ENCODE results near the gene SYNDIG1L.

Gene SYNDIG1L

DNA sequence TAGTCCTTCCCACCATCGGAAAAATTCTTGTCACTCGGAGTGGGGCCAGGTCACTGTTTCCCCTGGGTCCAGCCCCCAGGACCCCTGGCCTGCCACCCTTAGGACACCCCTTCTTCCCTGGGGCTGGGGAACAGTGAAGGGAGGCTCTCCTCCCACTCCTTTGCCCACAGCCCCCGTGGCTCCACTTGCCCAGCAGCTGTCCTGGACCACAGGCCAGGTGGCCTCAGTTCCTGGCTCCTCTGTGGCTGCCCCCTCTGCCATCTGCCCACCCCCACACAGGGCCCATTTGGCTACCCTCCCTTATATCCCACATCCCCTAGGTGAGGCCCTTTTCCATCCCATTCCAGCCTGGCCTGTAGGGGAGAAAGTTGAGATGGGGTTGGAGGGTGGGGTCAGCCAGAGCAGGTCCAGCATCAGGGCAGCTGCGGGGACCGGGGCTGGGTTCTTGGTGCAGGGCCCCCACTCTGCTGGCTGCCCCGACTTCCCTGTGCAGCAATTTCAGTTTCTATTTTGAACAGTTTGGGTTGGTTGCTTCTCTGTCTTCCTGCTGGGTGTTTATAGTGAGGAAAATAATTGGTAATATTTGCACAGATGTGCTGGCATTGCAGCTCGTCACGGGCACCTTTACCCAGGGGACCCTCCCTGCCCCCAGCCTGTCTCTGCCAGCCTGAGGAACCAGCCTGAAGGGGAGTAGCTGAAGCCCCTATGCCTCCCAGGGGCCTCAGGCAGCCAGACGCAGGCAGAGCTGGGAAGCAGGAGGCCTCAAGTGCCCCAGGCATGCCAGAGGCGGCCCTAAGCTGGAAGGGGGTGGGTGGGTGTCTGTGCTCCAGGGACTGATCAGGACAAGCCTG is 23.4 kb downstream of the SYNDIG1L start:
- TF ChIP-seq CTCF (conservative IDR thresholded peaks at IDR 0.05; ENCODE audit: low read depth): no peak
- POLR2A ChIA-PET (ENCODE audit: low non-redundant PET): no interaction called here
- CTCF ChIA-PET: no interaction called here
- no peak for DNase-seq (ENCODE audit: low spot score)
- no peak overlapping the region for H3K27ac ChIP-seq

DNA sequence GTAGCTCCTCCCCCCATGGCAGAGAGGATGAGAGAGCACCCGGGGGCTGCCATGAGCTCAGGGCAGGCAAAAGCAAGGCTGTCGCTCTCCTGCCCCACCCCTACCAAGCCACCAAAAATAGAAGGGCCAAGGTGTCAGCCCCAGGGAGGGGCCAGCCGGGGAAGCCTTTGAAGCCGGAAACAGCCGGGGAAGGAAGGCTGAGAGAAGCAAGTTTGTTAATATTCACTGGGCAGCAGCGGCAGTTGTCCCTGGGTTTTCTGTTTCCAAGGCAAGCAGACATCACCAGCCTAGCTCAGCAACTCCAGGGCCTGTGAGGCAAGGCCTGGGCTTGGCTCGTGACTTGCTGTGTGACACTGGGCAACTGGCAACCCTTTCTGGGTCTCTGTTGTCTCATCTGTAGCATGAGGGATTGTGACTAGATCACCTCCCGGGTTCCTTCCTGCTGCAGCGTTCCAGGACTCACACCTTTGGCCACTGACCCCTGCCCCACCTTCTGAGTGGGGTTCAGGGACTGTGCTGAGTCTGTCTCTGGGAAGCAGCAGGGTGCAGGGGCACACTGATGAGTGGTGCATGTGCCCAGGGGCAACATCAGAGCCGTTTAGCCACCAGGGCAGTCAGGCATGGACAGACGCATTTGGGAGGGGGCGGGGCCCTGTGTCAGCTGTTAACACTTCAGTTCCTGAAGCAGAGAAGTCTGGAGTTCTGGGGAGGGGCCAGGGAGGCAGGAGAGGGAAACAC is 24.3 kb downstream of the SYNDIG1L start:
- POLR2A ChIA-PET (ENCODE audit: low non-redundant PET): no interaction called here
- H3K27ac ChIP-seq: no peak overlapping the region
- CTCF ChIA-PET: no interaction called here
- TF ChIP-seq CTCF (conservative IDR thresholded peaks at IDR 0.05; ENCODE audit: low read depth): no peak
- no peak for DNase-seq (ENCODE audit: low spot score)

DNA sequence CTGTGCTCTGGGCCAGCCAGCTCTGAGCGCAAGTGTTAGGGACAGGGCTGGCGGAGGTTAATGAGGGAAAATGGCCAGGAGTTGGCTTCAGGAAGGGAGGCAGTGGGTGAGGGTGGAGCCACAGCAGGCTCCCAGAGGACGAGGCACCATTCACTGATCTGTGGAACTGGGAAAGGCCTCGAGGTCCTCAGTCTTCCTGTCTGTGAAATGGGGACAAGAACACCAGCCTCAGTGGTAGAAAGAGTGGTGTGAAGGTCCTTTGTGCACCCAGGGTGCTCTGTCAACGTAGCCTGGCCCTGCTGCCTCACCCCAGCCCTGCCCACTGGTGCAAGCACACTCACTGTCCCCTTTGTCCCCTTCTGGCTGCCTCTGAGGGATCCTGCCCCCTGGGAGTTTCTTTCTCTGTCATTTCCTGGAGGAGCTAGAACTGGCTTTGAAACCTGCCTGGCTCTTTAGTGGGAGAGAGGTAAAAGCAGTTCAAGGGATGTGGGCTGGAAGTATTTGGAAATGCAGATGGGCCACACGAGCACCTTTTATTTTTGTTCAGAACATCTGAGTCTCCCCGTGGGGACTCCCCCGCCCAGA is 25.0 kb downstream of the SYNDIG1L start:
- CTCF ChIA-PET: no interaction called here
- TF ChIP-seq CTCF (conservative IDR thresholded peaks at IDR 0.05; ENCODE audit: low read depth): no peak
- DNase-seq (ENCODE audit: low spot score): no peak
- H3K27ac ChIP-seq: no peak overlapping the region
- POLR2A ChIA-PET (ENCODE audit: low non-redundant PET): no interaction called here

DNA sequence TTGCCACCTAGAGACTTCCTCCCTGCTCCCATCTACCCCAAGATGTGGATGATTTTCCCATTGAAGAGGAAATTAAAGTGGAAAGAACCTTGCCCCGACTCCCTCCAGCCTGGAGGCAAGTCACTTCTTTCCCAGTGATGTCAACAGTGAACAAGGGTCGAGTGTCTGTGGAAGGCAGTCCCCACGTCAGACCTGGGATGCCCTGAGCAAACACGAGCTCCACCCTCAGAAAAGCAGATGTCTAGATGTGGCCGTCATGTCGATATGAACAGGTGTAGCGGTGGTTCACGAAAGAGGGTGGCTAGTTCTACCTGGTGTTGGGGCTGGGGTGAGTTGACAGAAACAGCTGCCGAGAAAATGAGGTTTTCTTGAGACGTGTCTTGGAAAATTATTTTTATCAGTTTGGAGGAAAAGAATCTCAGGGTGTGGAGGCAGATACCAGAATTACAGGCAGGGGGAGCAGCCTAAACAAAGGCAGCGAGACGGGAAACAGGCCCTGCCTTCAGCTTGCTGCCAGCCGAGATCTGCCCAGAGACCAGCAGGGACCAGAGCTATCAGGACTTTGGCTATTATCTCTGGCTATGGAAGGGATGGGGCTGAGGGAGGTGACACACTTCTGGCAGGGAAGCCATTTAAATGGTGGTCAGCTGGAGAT is 25.9 kb downstream of the SYNDIG1L start:
- CTCF ChIA-PET: interaction anchor here (0.7 kb wide), 2 partner anchors 364 to 400 kb away, joined by 3 to 6 read pairs; no protein-coding TSS in a partner anchor
- POLR2A ChIA-PET (ENCODE audit: low non-redundant PET): no interaction called here
- TF ChIP-seq CTCF (conservative IDR thresholded peaks at IDR 0.05; ENCODE audit: low read depth): no peak
- no peak overlapping the region for H3K27ac ChIP-seq
- no peak for DNase-seq (ENCODE audit: low spot score)

DNA sequence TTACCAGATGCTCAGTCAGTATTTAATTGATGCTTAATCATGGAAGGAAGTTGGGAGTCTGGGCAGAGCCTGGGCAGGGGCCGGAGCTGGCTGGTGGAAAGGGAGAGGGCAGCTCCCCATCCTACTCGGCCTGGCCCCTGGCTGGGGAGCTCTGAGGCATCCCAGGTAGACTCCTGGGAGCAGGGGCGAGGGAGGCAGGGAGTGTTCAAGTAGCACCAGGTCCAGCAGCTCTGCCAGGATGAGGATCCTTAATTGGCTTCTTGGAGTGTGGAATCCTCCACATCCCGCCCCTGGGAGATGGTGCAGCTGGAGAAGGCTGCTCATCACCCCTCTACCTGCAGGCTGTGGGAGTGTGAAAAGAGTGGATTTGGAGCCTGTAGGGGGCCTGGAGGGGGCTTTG is 30.9 kb downstream of the SYNDIG1L start:
- ChIA-PET POLR2A (ENCODE audit: low non-redundant PET) (no interaction called here), CTCF (interaction anchor here (0.6 kb wide), 1 partner anchor 284 kb away, joined by 7 read pairs; no protein-coding TSS in a partner anchor)
- no peak overlapping the region for H3K27ac ChIP-seq
- no peak for TF ChIP-seq CTCF (conservative IDR thresholded peaks at IDR 0.05; ENCODE audit: low read depth)
- no peak for DNase-seq (ENCODE audit: low spot score)

- DNase-seq (ENCODE audit: low spot score): no peak
- H3K27ac ChIP-seq: no peak overlapping the region
- ChIA-PET POLR2A (ENCODE audit: low non-redundant PET) (no interaction called here), CTCF (interaction anchor here (0.7 kb wide), 1 partner anchor 8 kb away, joined by 4 read pairs; no protein-coding TSS in a partner anchor)
- no peak for TF ChIP-seq CTCF (conservative IDR thresholded peaks at IDR 0.05; ENCODE audit: low read depth)
These were observed 31.5 kb downstream of the SYNDIG1L start for GRCh38 chr14:74394549-74394948.

Data from RWPE1 (cell line).